HFF-Myc (cell line): ENCODE measurements around the gene CYBA.

ENCODE experiments used
- DNase-seq: peaks from one replicate; pipeline ENCODE4 v3.0.0-alpha.2; 2011; ENCODE audit warnings: low read depth; ENCODE audit errors: extremely low read depth
- H3K4me3 ChIP-seq: replicated peaks from 2 replicates; pipeline ENCODE4 v1.5.1; 2011; ENCODE audit warnings: low read depth, mild to moderate bottlenecking, control low read depth, low read length
- CTCF ChIP-seq: IDR thresholded peaks from 2 replicates; pipeline ENCODE4 v1.5.1; 2012; ENCODE audit warnings: mild to moderate bottlenecking, low read depth, low read length, control low read depth; ENCODE audit errors: missing control alignments

CYBA gene

GRCh38 chr16:88599092-88599733, 51.6 kb downstream of the CYBA start:
- DNase-seq, result no peak
- no peak overlapping the region for H3K4me3 ChIP-seq
- TF ChIP-seq CTCF, result no peak

- no peak for DNase-seq
- no peak for TF ChIP-seq CTCF
- no peak overlapping the region for H3K4me3 ChIP-seq
Measured at GRCh38 chr16:88597856-88598491, 52.9 kb downstream of the CYBA start.

GRCh38 chr16:88596483-88596882, 54.4 kb downstream of the CYBA start:
- TF ChIP-seq CTCF, result no peak
- no peak for DNase-seq
- H3K4me3 ChIP-seq, result no peak overlapping the region

- no peak for DNase-seq
- TF ChIP-seq CTCF, result no peak
Measured at GRCh38 chr16:88595921-88596320, 54.9 kb downstream of the CYBA start.

GRCh38 chr16:88595101-88595500, 55.8 kb downstream of the CYBA start:
- no peak for DNase-seq
- no peak for TF ChIP-seq CTCF

More at GRCh38 chr16:88595921-88596320, 54.9 kb downstream of the CYBA start:
- H3K4me3 ChIP-seq, result no peak overlapping the region

GRCh38 chr16:88593910-88594309, 56.9 kb downstream of the CYBA start:
- TF ChIP-seq CTCF, result no peak
- H3K4me3 ChIP-seq, result no peak overlapping the region
- DNase-seq, result no peak

More at GRCh38 chr16:88595101-88595500, 55.8 kb downstream of the CYBA start:
- no peak overlapping the region for H3K4me3 ChIP-seq

GRCh38 chr16:88593489-88593888, 57.4 kb downstream of the CYBA start:
- no peak overlapping the region for H3K4me3 ChIP-seq
- TF ChIP-seq CTCF, result no peak
- DNase-seq, result no peak
